WTC11 (cell line): ENCODE measurements around the gene CAMTA1.

Experiments used
- RELA ChIP-seq: sonication (generic); formaldehyde crosslinking; IDR thresholded peaks from 2 replicates; pipeline ENCODE4 v1.8.1; 2022; ENCODE audit warnings: missing genetic modification reagents, mild to moderate bottlenecking, borderline replicate concordance
- TF ChIP-seq, protein P1 (sequence below): fragments of 200-600 bp; IDR thresholded peaks from 2 replicates; pipeline ENCODE4 v1.8.0; 2022; ENCODE audit warnings: antibody characterized with exemption

DNA sequence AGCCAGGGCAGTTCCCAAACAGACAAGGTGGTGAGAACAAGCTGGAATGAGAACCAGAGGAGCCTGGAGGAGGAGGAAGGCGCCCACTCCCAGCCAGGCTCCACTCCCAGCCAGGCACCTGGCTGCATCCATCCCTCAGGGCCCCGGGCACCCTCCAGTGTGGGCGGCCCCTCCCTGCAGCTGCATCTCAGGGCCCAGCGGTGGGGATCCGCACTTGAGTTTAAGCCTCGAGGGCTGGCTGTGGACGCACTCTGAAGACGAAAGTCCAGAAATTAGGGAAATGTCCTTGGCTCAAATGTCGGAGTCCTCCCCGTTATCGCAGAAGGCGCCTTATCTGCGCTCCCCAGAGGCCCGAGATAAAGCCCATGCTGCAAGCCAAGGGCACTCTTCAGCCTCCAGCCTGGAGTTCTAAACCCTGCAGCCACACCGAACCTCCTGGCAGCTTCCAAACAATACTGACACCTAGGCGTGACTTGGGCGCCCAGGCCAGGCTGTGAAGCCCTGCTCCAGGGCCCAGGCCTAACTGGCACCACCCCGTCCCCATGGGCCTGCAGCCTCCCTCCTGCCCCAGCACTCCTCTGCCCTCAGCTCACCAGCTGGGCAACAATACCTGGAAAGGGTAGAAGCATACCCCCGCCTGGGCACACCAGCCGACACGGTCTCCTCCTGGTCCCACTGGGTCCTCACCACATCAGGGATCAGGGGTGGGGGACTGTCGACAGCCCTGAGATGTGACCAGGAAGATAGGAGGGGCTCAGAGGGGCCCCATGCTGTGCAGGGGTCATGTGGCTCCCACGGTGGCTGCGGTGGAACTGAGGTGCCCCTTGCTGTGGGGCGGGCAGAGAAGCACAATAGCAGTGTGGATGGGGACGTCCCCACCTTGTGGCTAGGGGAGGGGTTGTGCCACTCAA is 801.0 kb downstream of the CAMTA1 start:
- TF ChIP-seq RELA (CRISPR knock-in tag) = no peak
- TF ChIP-seq, protein P1, sequence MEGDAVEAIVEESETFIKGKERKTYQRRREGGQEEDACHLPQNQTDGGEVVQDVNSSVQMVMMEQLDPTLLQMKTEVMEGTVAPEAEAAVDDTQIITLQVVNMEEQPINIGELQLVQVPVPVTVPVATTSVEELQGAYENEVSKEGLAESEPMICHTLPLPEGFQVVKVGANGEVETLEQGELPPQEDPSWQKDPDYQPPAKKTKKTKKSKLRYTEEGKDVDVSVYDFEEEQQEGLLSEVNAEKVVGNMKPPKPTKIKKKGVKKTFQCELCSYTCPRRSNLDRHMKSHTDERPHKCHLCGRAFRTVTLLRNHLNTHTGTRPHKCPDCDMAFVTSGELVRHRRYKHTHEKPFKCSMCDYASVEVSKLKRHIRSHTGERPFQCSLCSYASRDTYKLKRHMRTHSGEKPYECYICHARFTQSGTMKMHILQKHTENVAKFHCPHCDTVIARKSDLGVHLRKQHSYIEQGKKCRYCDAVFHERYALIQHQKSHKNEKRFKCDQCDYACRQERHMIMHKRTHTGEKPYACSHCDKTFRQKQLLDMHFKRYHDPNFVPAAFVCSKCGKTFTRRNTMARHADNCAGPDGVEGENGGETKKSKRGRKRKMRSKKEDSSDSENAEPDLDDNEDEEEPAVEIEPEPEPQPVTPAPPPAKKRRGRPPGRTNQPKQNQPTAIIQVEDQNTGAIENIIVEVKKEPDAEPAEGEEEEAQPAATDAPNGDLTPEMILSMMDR = no peak
